RWPE2 (cell line): ENCODE measurements around the gene ELFN1.
A peak's percentile ranks its signal among the peaks of the same experiment; 100 is the strongest.

Source experiments
- ATAC-seq: fragments of 200-7000 bp; cut with Tn5 transposase; 3 replicates; pipeline ENCODE4 v1.9.1; 2021; ENCODE audit warnings: low read depth
- DNase-seq: peaks from one replicate; pipeline ENCODE4 v3.0.0-alpha.2; 2020; ENCODE audit warnings: low spot score
- H3K27ac ChIP-seq: fragments of 450-650 bp; 2 replicates; pipeline ENCODE4 v1.5.1; 2017; ENCODE audit warnings: mild to moderate bottlenecking; ENCODE audit not compliant: poor library complexity, severe bottlenecking
- H3K27me3 ChIP-seq: fragments of 250-450 bp; sonication (Bioruptor Pico); 2 replicates; pipeline ENCODE4 v1.5.1; 2021; ENCODE audit warnings: mild to moderate bottlenecking, moderate library complexity; ENCODE audit not compliant: insufficient read depth, poor library complexity, severe bottlenecking
- H3K36me3 ChIP-seq: fragments of 250-450 bp; sonication (Bioruptor Pico); 2 replicates; pipeline ENCODE4 v1.5.1; 2020; ENCODE audit warnings: low read depth, mild to moderate bottlenecking, moderate library complexity
- H3K4me1 ChIP-seq: fragments of 250-450 bp; sonication (Bioruptor Pico); 2 replicates; pipeline ENCODE4 v1.5.1; 2021; ENCODE audit warnings: mild to moderate bottlenecking, moderate library complexity; ENCODE audit not compliant: insufficient read depth, poor library complexity, severe bottlenecking
- H3K4me3 ChIP-seq: fragments of 250-450 bp; sonication (Bioruptor Pico); 2 replicates; pipeline ENCODE4 v1.5.1; 2021; ENCODE audit warnings: mild to moderate bottlenecking, moderate library complexity; ENCODE audit not compliant: severe bottlenecking
- H3K9me3 ChIP-seq: fragments of 250-450 bp; sonication (Bioruptor Pico); 2 replicates; pipeline ENCODE4 v1.5.1; 2021; ENCODE audit warnings: mild to moderate bottlenecking, moderate library complexity; ENCODE audit not compliant: severe bottlenecking
- CTCF ChIP-seq: fragments of 450-650 bp; IDR thresholded peaks from one replicate; pipeline ENCODE4 v1.5.1; 2017; ENCODE audit warnings: mild to moderate bottlenecking, moderate library complexity; ENCODE audit not compliant: poor library complexity, severe bottlenecking

ELFN1 gene

GRCh38 chr7:1746491-1746975 is 76.5 kb downstream of the ELFN1 start:
- H3K4me1 ChIP-seq: no peaks in the 10 kb centered on the region
- DNase-seq: peak; percentile 58
- peaks cover 11% of the 10 kb centered on the region for H3K27me3 ChIP-seq
- ATAC-seq: no peak
- no peak for TF ChIP-seq CTCF
- no peaks in the 10 kb centered on the region for H3K9me3 ChIP-seq
- H3K4me3 ChIP-seq: no peak overlapping the region
- no peak overlapping the region for H3K27ac ChIP-seq
- H3K36me3 ChIP-seq: no peaks in the 10 kb centered on the region

- ATAC-seq: no peak
- peaks cover 11% of the 10 kb centered on the region for H3K27me3 ChIP-seq
- peak; percentile 58 for DNase-seq
- H3K4me1 ChIP-seq: no peaks in the 10 kb centered on the region
- H3K27ac ChIP-seq: no peak overlapping the region
- TF ChIP-seq CTCF: no peak
- H3K36me3 ChIP-seq: no peaks in the 10 kb centered on the region
- no peaks in the 10 kb centered on the region for H3K9me3 ChIP-seq
- H3K4me3 ChIP-seq: no peak overlapping the region
These were observed 77.1 kb downstream of the ELFN1 start for GRCh38 chr7:1747004-1747801.

- no peaks in the 10 kb centered on the region for H3K4me1 ChIP-seq
- no peak overlapping the region for H3K4me3 ChIP-seq
- DNase-seq: no peak
- H3K27me3 ChIP-seq: peaks cover 13% of the 10 kb centered on the region
- peak; percentile 26; the same call in 1 of the 3 replicates for ATAC-seq
- H3K27ac ChIP-seq: no peak overlapping the region
- H3K9me3 ChIP-seq: no peaks in the 10 kb centered on the region
- no peaks in the 10 kb centered on the region for H3K36me3 ChIP-seq
- no peak for TF ChIP-seq CTCF
These were observed 78.2 kb downstream of the ELFN1 start for GRCh38 chr7:1748076-1748838.

GRCh38 chr7:1748839-1749173 is 78.7 kb downstream of the ELFN1 start:
- ATAC-seq (no peak), DNase-seq (no peak)
- Histone ChIP-seq H3K9me3 (no peaks in the 10 kb centered on the region), H3K4me1 (no peaks in the 10 kb centered on the region), H3K27me3 (peaks cover 13% of the 10 kb centered on the region), H3K36me3 (no peaks in the 10 kb centered on the region), H3K27ac (no peak overlapping the region), H3K4me3 (no peak overlapping the region)
- TF ChIP-seq CTCF: no peak
